DOHH2 (cell line): ENCODE data around the gene CRCP.
"Not testable (repeated sequence)": the region's sequence is repeated elsewhere in the genome, so short reads cannot be mapped to it uniquely, and the experiment has no call there.

ENCODE experiments used
- H3F3A ChIP-seq: fragments of 200-600 bp; sonication (generic), shearing (Covaris generic); 2 replicates; pipeline ENCODE4 v1.6.0; 2016; ENCODE audit warnings: antibody characterized with exemption, mild to moderate bottlenecking; ENCODE audit not compliant: control insufficient read depth, insufficient read depth
- H3K27ac ChIP-seq: fragments of 200-600 bp; sonication (generic); 2 replicates; pipeline ENCODE4 v1.5.1; 2014; ENCODE audit warnings: low read depth, mild to moderate bottlenecking, low read length, moderate library complexity
- H3K27me3 ChIP-seq: fragments of 200-600 bp; sonication (generic); 2 replicates; pipeline ENCODE4 v1.6.1; 2014; ENCODE audit warnings: mild to moderate bottlenecking, low read length, mixed read lengths; ENCODE audit not compliant: control insufficient read depth
- H3K36me3 ChIP-seq: fragments of 200-600 bp; sonication (generic); 2 replicates; pipeline ENCODE4 v1.6.1; 2014; ENCODE audit warnings: mild to moderate bottlenecking, low read length, moderate library complexity, mixed read lengths; ENCODE audit not compliant: control insufficient read depth
- H3K4me1 ChIP-seq: fragments of 200-600 bp; sonication (generic); 2 replicates; pipeline ENCODE4 v1.6.1; 2014; ENCODE audit warnings: mild to moderate bottlenecking, low read length, mixed read lengths; ENCODE audit not compliant: control insufficient read depth
- H3K4me2 ChIP-seq: fragments of 200-600 bp; sonication (generic); 2 replicates; pipeline ENCODE4 v1.6.0; 2014; ENCODE audit warnings: mild to moderate bottlenecking, low read length, moderate library complexity
- H3K4me3 ChIP-seq: fragments of 200-600 bp; sonication (generic); 2 replicates; pipeline ENCODE4 v1.5.1; 2014; ENCODE audit warnings: mild to moderate bottlenecking, low read length, mixed read lengths
- H3K79me2 ChIP-seq: fragments of 200-600 bp; sonication (generic); 2 replicates; pipeline ENCODE4 v1.6.1; 2014; ENCODE audit warnings: mild to moderate bottlenecking, low read length, mixed read lengths; ENCODE audit not compliant: control insufficient read depth
- H3K9me2 ChIP-seq: fragments of 200-600 bp; sonication (generic); replicated peaks from 2 replicates; pipeline ENCODE4 v1.6.1; 2014; ENCODE audit warnings: mild to moderate bottlenecking, low read length, mixed read lengths; ENCODE audit not compliant: control insufficient read depth
- H3K9me3 ChIP-seq: fragments of 200-600 bp; sonication (generic); 2 replicates; pipeline ENCODE4 v1.6.1; 2014; ENCODE audit warnings: antibody characterized with exemption, low read length, mixed read lengths; ENCODE audit not compliant: control insufficient read depth, insufficient read depth
- H4K20me1 ChIP-seq: fragments of 200-600 bp; sonication (generic); 2 replicates; pipeline ENCODE4 v1.6.0; 2014; ENCODE audit warnings: low read depth, mild to moderate bottlenecking, antibody characterized with exemption, low read length, moderate library complexity; ENCODE audit not compliant: control insufficient read depth, insufficient read depth
- EZH2phosphoT487 ChIP-seq: fragments of 200-600 bp; sonication (generic); IDR thresholded peaks from 2 replicates; pipeline ENCODE4 v1.6.1; 2017; ENCODE audit warnings: borderline replicate concordance, mild to moderate bottlenecking, antibody characterized with exemption, low read length, moderate library complexity, mixed read lengths
- TF ChIP-seq, protein P1 (sequence below): fragments of 200-600 bp; sonication (generic); IDR thresholded peaks from one replicate; pipeline ENCODE4 v1.5.1; 2014; ENCODE audit warnings: antibody characterized with exemption, mild to moderate bottlenecking, low read depth, low read length; ENCODE audit not compliant: poor library complexity, severe bottlenecking

CRCP gene

GRCh38 chr7:66125052-66125694 is 10.5 kb downstream of the CRCP start:
- peaks cover 2% of the 10 kb centered on the region; the same call in 1 of the 2 replicates for H3F3A ChIP-seq
- H3K4me2 ChIP-seq, result no peak overlapping the region
- peaks cover 19% of the 10 kb centered on the region for H4K20me1 ChIP-seq
- no peak overlapping the region for H3K27ac ChIP-seq
- H3K9me3 ChIP-seq, result no peaks in the 10 kb centered on the region
- no peaks in the 10 kb centered on the region for H3K27me3 ChIP-seq
- no peaks in the 10 kb centered on the region for H3K9me2 ChIP-seq
- H3K4me3 ChIP-seq, result no peak overlapping the region
- TF ChIP-seq, protein P1, sequence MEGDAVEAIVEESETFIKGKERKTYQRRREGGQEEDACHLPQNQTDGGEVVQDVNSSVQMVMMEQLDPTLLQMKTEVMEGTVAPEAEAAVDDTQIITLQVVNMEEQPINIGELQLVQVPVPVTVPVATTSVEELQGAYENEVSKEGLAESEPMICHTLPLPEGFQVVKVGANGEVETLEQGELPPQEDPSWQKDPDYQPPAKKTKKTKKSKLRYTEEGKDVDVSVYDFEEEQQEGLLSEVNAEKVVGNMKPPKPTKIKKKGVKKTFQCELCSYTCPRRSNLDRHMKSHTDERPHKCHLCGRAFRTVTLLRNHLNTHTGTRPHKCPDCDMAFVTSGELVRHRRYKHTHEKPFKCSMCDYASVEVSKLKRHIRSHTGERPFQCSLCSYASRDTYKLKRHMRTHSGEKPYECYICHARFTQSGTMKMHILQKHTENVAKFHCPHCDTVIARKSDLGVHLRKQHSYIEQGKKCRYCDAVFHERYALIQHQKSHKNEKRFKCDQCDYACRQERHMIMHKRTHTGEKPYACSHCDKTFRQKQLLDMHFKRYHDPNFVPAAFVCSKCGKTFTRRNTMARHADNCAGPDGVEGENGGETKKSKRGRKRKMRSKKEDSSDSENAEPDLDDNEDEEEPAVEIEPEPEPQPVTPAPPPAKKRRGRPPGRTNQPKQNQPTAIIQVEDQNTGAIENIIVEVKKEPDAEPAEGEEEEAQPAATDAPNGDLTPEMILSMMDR, result no peak
- TF ChIP-seq EZH2phosphoT487, result no peak
- no peaks in the 10 kb centered on the region for H3K4me1 ChIP-seq
- H3K36me3 ChIP-seq, result peaks cover 30% of the 10 kb centered on the region
- peaks cover 96% of the 10 kb centered on the region for H3K79me2 ChIP-seq

DNA sequence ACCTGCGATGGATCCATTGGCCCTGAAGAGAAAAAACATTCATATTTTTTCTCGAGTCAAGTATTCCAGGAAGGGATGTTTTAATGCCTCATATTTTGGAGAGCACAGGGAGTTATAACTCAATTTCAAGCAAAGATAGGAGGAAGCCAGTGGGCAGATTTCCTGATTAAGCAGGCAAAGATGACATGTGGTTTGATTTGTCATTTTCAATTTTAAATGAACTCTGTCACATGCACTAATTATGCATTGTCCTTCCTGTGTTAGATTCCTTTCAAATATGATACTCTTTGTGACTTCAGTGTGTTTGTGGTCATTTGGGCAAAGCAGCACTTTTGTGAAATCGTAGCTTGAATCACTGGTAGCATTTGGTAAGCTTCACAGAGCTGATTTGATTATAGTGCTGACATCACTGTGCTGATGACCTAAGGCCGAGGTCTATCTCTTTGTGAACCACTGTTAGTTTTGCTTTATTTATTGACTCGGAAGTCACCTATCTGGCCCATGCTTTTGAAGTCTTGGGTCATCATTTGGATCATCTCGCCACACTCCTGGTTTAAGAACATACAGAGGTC is 11.2 kb downstream of the CRCP start:
- H3K27ac ChIP-seq, H3K9me2 ChIP-seq, H3K4me1 ChIP-seq, H3K4me2 ChIP-seq, H3F3A ChIP-seq, H3K27me3 ChIP-seq, H3K4me3 ChIP-seq, H3K9me3 ChIP-seq: not testable (repeated sequence)
- Histone ChIP-seq H3K36me3 (peaks cover 35% of the 10 kb centered on the region), H4K20me1 (peaks cover 19% of the 10 kb centered on the region), H3K79me2 (peaks cover 92% of the 10 kb centered on the region)

DNA sequence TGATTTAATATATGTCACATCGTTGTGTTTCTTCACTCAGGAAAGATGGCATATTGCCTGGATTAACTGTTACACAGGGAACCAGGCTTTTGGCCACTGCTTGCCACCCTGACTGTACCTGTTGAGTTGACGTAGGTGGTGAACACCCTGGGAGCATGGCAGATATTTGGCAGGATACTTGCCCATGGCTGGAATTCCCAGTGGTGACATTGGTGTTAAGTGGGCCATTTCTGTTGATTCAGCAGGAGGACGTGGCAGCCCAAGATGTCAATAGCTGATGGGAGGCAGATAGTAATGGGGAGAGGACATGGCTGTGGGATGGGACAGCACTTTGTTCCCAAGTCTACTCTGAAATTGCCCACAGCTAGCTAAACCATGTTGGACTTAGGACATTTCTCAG is 12.5 kb downstream of the CRCP start:
- not testable (repeated sequence) for H3K9me3 ChIP-seq, H3K4me2 ChIP-seq, H3K4me3 ChIP-seq, H3F3A ChIP-seq, H3K4me1 ChIP-seq, H3K27me3 ChIP-seq, H3K27ac ChIP-seq, H3K9me2 ChIP-seq
- peaks cover 40% of the 10 kb centered on the region for H3K36me3 ChIP-seq
- H3K79me2 ChIP-seq, result peaks cover 79% of the 10 kb centered on the region
- H4K20me1 ChIP-seq, result peaks cover 13% of the 10 kb centered on the region

GRCh38 chr7:66138994-66139752 is 24.5 kb downstream of the CRCP start:
- H4K20me1 ChIP-seq, result no peaks in the 10 kb centered on the region
- no peaks in the 10 kb centered on the region for H3K4me1 ChIP-seq
- H3K4me3 ChIP-seq, result no peak overlapping the region
- H3K27me3 ChIP-seq, result no peaks in the 10 kb centered on the region
- no peaks in the 10 kb centered on the region for H3K9me3 ChIP-seq
- no peak overlapping the region for H3K4me2 ChIP-seq
- H3F3A ChIP-seq, result 0 out of 2 replicates have a peak, but pooled peaks cover 2% of the 10 kb centered on the region
- H3K27ac ChIP-seq, result no peak overlapping the region
- H3K79me2 ChIP-seq, result peaks cover 29% of the 10 kb centered on the region
- H3K9me2 ChIP-seq, result no peaks in the 10 kb centered on the region
- peaks cover 83% of the 10 kb centered on the region for H3K36me3 ChIP-seq
- TF ChIP-seq, protein P1, result no peak
- TF ChIP-seq EZH2phosphoT487, result no peak
